HFF-Myc (cell line): ENCODE data around the gene ANKRD55.
A peak's percentile ranks its signal among the peaks of the same experiment; 100 is the strongest.

Source experiments
- DNase-seq: peaks from one replicate; pipeline ENCODE4 v3.0.0-alpha.2; 2011; ENCODE audit warnings: low read depth; ENCODE audit errors: extremely low read depth
- H3K4me3 ChIP-seq: replicated peaks from 2 replicates; pipeline ENCODE4 v1.5.1; 2011; ENCODE audit warnings: low read depth, mild to moderate bottlenecking, control low read depth, low read length
- CTCF ChIP-seq: IDR thresholded peaks from 2 replicates; pipeline ENCODE4 v1.5.1; 2012; ENCODE audit warnings: mild to moderate bottlenecking, low read depth, low read length, control low read depth; ENCODE audit errors: missing control alignments

Gene ANKRD55

GRCh38 chr5:56176871-56177533, 56.1 kb downstream of the ANKRD55 start:
- H3K4me3 ChIP-seq, result no peak overlapping the region
- no peak for TF ChIP-seq CTCF
- DNase-seq, result no peak

GRCh38 chr5:56176155-56176798, 56.9 kb downstream of the ANKRD55 start:
- no peak for TF ChIP-seq CTCF
- DNase-seq, result no peak
- H3K4me3 ChIP-seq, result no peak overlapping the region

GRCh38 chr5:56175488-56175887, 57.6 kb downstream of the ANKRD55 start:
- peak; percentile 52 for DNase-seq
- no peak overlapping the region for H3K4me3 ChIP-seq
- no peak for TF ChIP-seq CTCF

GRCh38 chr5:56175021-56175420, 58.1 kb downstream of the ANKRD55 start:
- H3K4me3 ChIP-seq, result no peak overlapping the region
- no peak for TF ChIP-seq CTCF
- DNase-seq, result no peak

- TF ChIP-seq CTCF, result no peak
- DNase-seq, result no peak
- H3K4me3 ChIP-seq, result no peak overlapping the region
Measured at GRCh38 chr5:56172241-56172640, 60.9 kb downstream of the ANKRD55 start.

GRCh38 chr5:56170557-56170956, 62.6 kb downstream of the ANKRD55 start:
- no peak for DNase-seq
- TF ChIP-seq CTCF, result no peak
- H3K4me3 ChIP-seq, result no peak overlapping the region
